ENCODE results near the gene HOXB4. TPM values are rescaled to one million over a fixed set of nuclear protein-coding genes. Genes with fewer than 3 reads are reported as not detected.

The HOXB4 gene
- total RNA-seq, 1 donor from 2014 or later = not detected

- peaks cover 82% of the 10 kb centered on the region for H3K27me3 Mint-ChIP-seq (ENCODE audit: low read depth)
- peaks cover 8% of the 10 kb centered on the region for H3K4me1 Mint-ChIP-seq (ENCODE audit: low read depth)
- TF ChIP-seq, protein P1, sequence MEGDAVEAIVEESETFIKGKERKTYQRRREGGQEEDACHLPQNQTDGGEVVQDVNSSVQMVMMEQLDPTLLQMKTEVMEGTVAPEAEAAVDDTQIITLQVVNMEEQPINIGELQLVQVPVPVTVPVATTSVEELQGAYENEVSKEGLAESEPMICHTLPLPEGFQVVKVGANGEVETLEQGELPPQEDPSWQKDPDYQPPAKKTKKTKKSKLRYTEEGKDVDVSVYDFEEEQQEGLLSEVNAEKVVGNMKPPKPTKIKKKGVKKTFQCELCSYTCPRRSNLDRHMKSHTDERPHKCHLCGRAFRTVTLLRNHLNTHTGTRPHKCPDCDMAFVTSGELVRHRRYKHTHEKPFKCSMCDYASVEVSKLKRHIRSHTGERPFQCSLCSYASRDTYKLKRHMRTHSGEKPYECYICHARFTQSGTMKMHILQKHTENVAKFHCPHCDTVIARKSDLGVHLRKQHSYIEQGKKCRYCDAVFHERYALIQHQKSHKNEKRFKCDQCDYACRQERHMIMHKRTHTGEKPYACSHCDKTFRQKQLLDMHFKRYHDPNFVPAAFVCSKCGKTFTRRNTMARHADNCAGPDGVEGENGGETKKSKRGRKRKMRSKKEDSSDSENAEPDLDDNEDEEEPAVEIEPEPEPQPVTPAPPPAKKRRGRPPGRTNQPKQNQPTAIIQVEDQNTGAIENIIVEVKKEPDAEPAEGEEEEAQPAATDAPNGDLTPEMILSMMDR (IDR thresholded peaks at IDR 0.05) = no peak
- no peak overlapping the region for H3K27ac Mint-ChIP-seq (ENCODE audit: unreplicated experiment)
- H3K36me3 Mint-ChIP-seq (ENCODE audit: low read depth) = peaks cover 5% of the 10 kb centered on the region
- no peak for DNase-seq (ENCODE audit: low spot score)
- peak overlapping the region; percentile 65 for H3K4me3 Mint-ChIP-seq (ENCODE audit: unreplicated experiment)
- H3K9me3 Mint-ChIP-seq (ENCODE audit: low read depth) = no peaks in the 10 kb centered on the region
Measured at GRCh38 chr17:48624544-48625494, 46.7 kb upstream of the HOXB4 start.

GRCh38 chr17:48624118-48624517 is 46.0 kb upstream of the HOXB4 start:
- no peaks in the 10 kb centered on the region for H3K9me3 Mint-ChIP-seq (ENCODE audit: low read depth)
- peaks cover 81% of the 10 kb centered on the region for H3K27me3 Mint-ChIP-seq (ENCODE audit: low read depth)
- TF ChIP-seq, protein P1 (IDR thresholded peaks at IDR 0.05) = no peak
- peaks cover 8% of the 10 kb centered on the region for H3K4me1 Mint-ChIP-seq (ENCODE audit: low read depth)
- peaks cover 5% of the 10 kb centered on the region for H3K36me3 Mint-ChIP-seq (ENCODE audit: low read depth)
- no peak overlapping the region for H3K4me3 Mint-ChIP-seq (ENCODE audit: unreplicated experiment)
- no peak for DNase-seq (ENCODE audit: low spot score)
- no peak overlapping the region for H3K27ac Mint-ChIP-seq (ENCODE audit: unreplicated experiment)

- Mint-ChIP-seq H3K4me3 (ENCODE audit: unreplicated experiment) (no peak overlapping the region), H3K27me3 (ENCODE audit: low read depth) (peaks cover 81% of the 10 kb centered on the region), H3K4me1 (ENCODE audit: low read depth) (peaks cover 10% of the 10 kb centered on the region), H3K9me3 (ENCODE audit: low read depth) (no peaks in the 10 kb centered on the region), H3K36me3 (ENCODE audit: low read depth) (peaks cover 5% of the 10 kb centered on the region), H3K27ac (ENCODE audit: unreplicated experiment) (no peak overlapping the region)
- no peak for DNase-seq (ENCODE audit: low spot score)
- TF ChIP-seq, protein P1 (IDR thresholded peaks at IDR 0.05) = no peak
Measured at GRCh38 chr17:48623583-48623982, 45.4 kb upstream of the HOXB4 start.

GRCh38 chr17:48622857-48623256 is 44.7 kb upstream of the HOXB4 start:
- Mint-ChIP-seq H3K27me3 (ENCODE audit: low read depth) (peaks cover 80% of the 10 kb centered on the region), H3K4me3 (ENCODE audit: unreplicated experiment) (no peak overlapping the region), H3K27ac (ENCODE audit: unreplicated experiment) (no peak overlapping the region), H3K9me3 (ENCODE audit: low read depth) (no peaks in the 10 kb centered on the region), H3K4me1 (ENCODE audit: low read depth) (peaks cover 15% of the 10 kb centered on the region), H3K36me3 (ENCODE audit: low read depth) (peaks cover 5% of the 10 kb centered on the region)
- TF ChIP-seq, protein P1 (IDR thresholded peaks at IDR 0.05) = no peak
- DNase-seq (ENCODE audit: low spot score) = no peak

- H3K4me3 Mint-ChIP-seq (ENCODE audit: unreplicated experiment) = no peak overlapping the region
- peaks cover 15% of the 10 kb centered on the region for H3K4me1 Mint-ChIP-seq (ENCODE audit: low read depth)
- H3K36me3 Mint-ChIP-seq (ENCODE audit: low read depth) = peaks cover 5% of the 10 kb centered on the region
- H3K9me3 Mint-ChIP-seq (ENCODE audit: low read depth) = no peaks in the 10 kb centered on the region
- TF ChIP-seq, protein P1 (IDR thresholded peaks at IDR 0.05) = no peak
- no peak overlapping the region for H3K27ac Mint-ChIP-seq (ENCODE audit: unreplicated experiment)
- H3K27me3 Mint-ChIP-seq (ENCODE audit: low read depth) = peaks cover 81% of the 10 kb centered on the region
- no peak for DNase-seq (ENCODE audit: low spot score)
Measured at GRCh38 chr17:48621410-48622392, 43.6 kb upstream of the HOXB4 start.

Data from chondrocyte (in vitro differentiated cells).